ENCODE data around the gene ANLN. TPM values are rescaled to one million over a fixed set of nuclear protein-coding genes. Genes with fewer than 3 reads are reported as not detected.
A peak's percentile ranks its signal among the peaks of the same experiment; 100 is the strongest.

The ANLN gene
- total RNA-seq, 2 donors from 2014 or later: 0.78 to 1.6 TPM

GRCh38 chr7:36469236-36469635 is 79.6 kb downstream of the ANLN start:
- intact Hi-C loops (cut with DNase I): no loop called here
- DNase-seq (no peak), ATAC-seq (no peak)
- H3K27ac ChIP-seq: no peak overlapping the region
- peaks cover 27% of the 10 kb centered on the region for H3K4me1 ChIP-seq
- no peak for TF ChIP-seq POLR2A (IDR thresholded peaks at IDR 0.05)
- TF ChIP-seq, protein P1, sequence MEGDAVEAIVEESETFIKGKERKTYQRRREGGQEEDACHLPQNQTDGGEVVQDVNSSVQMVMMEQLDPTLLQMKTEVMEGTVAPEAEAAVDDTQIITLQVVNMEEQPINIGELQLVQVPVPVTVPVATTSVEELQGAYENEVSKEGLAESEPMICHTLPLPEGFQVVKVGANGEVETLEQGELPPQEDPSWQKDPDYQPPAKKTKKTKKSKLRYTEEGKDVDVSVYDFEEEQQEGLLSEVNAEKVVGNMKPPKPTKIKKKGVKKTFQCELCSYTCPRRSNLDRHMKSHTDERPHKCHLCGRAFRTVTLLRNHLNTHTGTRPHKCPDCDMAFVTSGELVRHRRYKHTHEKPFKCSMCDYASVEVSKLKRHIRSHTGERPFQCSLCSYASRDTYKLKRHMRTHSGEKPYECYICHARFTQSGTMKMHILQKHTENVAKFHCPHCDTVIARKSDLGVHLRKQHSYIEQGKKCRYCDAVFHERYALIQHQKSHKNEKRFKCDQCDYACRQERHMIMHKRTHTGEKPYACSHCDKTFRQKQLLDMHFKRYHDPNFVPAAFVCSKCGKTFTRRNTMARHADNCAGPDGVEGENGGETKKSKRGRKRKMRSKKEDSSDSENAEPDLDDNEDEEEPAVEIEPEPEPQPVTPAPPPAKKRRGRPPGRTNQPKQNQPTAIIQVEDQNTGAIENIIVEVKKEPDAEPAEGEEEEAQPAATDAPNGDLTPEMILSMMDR (IDR thresholded peaks at IDR 0.05): no peak
- H3K27me3 ChIP-seq: no peaks in the 10 kb centered on the region
- no peaks in the 10 kb centered on the region for H3K36me3 ChIP-seq (replicated peaks in 1 of 2; ENCODE audit: insufficient read depth in 1 of 2, low read depth in 2 of 2)
- no peaks in the 10 kb centered on the region for H3K9me3 ChIP-seq
- no peak overlapping the region for H3K4me3 ChIP-seq

DNA sequence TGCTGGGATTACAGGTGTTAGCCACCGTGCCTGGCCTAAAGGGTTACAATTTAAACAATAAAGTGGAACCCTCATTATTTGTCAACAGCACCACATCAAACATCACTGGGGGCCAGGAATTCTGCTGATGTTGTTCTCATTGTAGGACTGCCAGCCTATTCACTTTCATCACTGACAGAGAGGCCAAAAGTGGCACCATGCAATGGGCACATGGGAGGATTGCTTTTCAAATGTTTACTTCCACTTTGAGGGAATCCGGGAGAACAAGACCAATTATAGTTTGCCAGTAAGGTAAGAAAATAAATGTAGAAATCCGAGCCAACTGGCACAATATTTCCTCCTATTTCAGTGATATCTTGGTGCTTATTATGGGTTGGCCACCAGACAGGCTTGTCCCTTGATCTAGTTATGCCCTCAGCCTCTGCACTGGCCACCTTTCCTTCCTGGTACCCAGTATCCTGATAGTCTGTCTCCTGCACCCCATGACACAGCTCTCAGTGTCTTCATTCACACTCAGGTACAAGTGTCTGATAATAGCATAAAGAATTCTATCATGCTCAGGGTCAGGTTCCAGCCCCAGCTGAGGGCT is 82.6 kb downstream of the ANLN start:
- DNase-seq (no peak), ATAC-seq (no peak)
- no peaks in the 10 kb centered on the region for H3K9me3 ChIP-seq
- H3K4me1 ChIP-seq: peaks cover 27% of the 10 kb centered on the region
- no peaks in the 10 kb centered on the region for H3K36me3 ChIP-seq (replicated peaks in 1 of 2; ENCODE audit: insufficient read depth in 1 of 2, low read depth in 2 of 2)
- 27 to 35% methylated on average over 3 of the region's 3 CpGs for WGBS, 2 donors
- peak overlapping the region in 1 of 4 donors; percentile 21 for H3K27ac ChIP-seq
- no peaks in the 10 kb centered on the region for H3K27me3 ChIP-seq
- H3K4me3 ChIP-seq: no peak overlapping the region
- no peak for TF ChIP-seq POLR2A (IDR thresholded peaks at IDR 0.05)
- intact Hi-C loops (cut with DNase I): no loop called here

DNA sequence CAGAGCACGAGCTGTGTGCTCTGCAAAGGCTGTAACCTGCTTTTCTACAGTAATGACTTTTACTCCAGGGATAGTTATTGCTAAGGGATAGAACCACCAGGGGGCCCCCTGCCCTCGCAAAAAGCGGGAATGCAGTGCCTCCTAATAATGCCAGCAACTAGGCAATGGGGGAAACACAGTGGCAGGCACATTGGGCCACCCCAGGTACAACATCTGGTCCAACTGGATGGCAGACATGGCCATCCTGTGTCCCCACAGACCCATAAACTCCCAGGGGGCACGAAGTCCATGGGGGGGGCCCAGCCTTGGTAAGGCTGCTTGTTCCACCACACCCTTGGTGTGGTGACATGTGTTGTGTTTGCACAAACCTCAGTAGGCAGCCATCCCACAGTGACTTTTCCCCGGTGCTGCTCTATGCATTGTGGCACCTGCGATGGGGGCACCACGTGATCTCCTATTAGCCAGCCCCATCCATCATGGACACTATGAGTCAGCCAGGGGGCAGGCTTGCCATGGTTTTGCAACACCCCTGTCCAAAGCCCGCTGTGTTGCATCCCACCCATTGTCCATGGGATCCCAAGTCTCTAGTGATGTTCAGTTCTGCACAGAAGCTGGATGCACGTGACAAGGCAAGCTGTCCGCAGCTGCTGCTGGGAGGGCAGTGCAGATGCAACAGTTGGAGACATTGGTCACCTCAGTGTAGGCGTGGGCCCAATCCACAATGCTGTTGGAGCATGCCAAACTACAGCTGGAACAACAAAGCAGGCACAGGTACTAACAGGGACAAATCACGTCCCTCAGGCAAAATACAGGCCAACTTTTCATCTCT is 84.0 kb downstream of the ANLN start:
- Histone ChIP-seq H3K4me1 (peaks cover 27% of the 10 kb centered on the region), H3K36me3 (replicated peaks in 1 of 2; ENCODE audit: insufficient read depth in 1 of 2, low read depth in 2 of 2) (no peaks in the 10 kb centered on the region), H3K4me3 (no peak overlapping the region), H3K27me3 (no peaks in the 10 kb centered on the region), H3K27ac (no peak overlapping the region), H3K9me3 (no peaks in the 10 kb centered on the region)
- DNase-seq (peak; percentile 57 to 82 (median 65)), ATAC-seq (peak; percentile 58)
- intact Hi-C loops (cut with DNase I): no loop called here
- WGBS, 2 donors: 67 to 70% methylated on average over 8 to 12 of the region's 12 CpGs
- TF ChIP-seq, protein P1 (IDR thresholded peaks at IDR 0.05): peak; percentile 11 to 64 (median 51)
- TF ChIP-seq POLR2A (IDR thresholded peaks at IDR 0.05): no peak

GRCh38 chr7:36474283-36475010 is 84.8 kb downstream of the ANLN start:
- ATAC-seq: no peak
- intact Hi-C loops (cut with DNase I): no loop called here
- no peak for TF ChIP-seq POLR2A (IDR thresholded peaks at IDR 0.05)
- TF ChIP-seq, protein P1 (IDR thresholded peaks at IDR 0.05): no peak
- Histone ChIP-seq H3K4me3 (no peak overlapping the region), H3K4me1 (peaks cover 27% of the 10 kb centered on the region), H3K36me3 (replicated peaks in 1 of 2; ENCODE audit: insufficient read depth in 1 of 2, low read depth in 2 of 2) (no peaks in the 10 kb centered on the region), H3K9me3 (no peaks in the 10 kb centered on the region), H3K27ac (no peak overlapping the region), H3K27me3 (no peaks in the 10 kb centered on the region)
- DNase-seq: no peak
- WGBS, 2 donors: 67 to 81% methylated on average over 6 of the region's 6 CpGs

DNA sequence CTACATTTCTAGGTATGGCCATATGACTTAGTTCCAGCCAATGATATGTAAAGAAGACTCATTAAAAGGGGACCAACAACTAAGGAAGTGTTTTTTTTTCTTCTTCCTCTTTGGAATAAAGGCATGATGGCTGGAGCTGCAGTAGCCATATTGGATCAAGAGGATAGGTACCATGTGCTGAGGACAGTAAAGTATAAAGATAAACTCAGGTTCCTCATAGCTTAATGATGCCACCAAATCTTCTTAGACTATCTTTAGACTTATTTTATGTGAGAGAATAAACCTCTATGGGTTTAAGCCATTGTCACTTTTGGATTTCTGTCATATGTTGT is 85.3 kb downstream of the ANLN start:
- Histone ChIP-seq H3K36me3 (replicated peaks in 1 of 2; ENCODE audit: insufficient read depth in 1 of 2, low read depth in 2 of 2) (no peaks in the 10 kb centered on the region), H3K4me3 (no peak overlapping the region), H3K27ac (no peak overlapping the region), H3K9me3 (no peaks in the 10 kb centered on the region), H3K4me1 (peaks cover 27% of the 10 kb centered on the region), H3K27me3 (no peaks in the 10 kb centered on the region)
- ATAC-seq (no peak), DNase-seq (no peak)
- intact Hi-C loops (cut with DNase I): no loop called here
- TF ChIP-seq, protein P1 (IDR thresholded peaks at IDR 0.05): no peak

Data from body of pancreas (tissue), 4 donors.